Activated CD8-positive, alpha-beta memory T cell treated with anti-CD3 and anti-CD28 coated beads, Interleukin-2, amount 50 U/mL, for 1 hour (primary cell): ENCODE measurements around the gene HUS1.
"Not testable (repeated sequence)": the region's sequence is repeated elsewhere in the genome, so short reads cannot be mapped to it uniquely, and the experiment has no call there.

Source experiments
- DNase-seq: peaks from one replicate; pipeline ENCODE4 v3.0.0-alpha.2; 2020; ENCODE audit errors: extremely low read depth

The HUS1 gene

DNA sequence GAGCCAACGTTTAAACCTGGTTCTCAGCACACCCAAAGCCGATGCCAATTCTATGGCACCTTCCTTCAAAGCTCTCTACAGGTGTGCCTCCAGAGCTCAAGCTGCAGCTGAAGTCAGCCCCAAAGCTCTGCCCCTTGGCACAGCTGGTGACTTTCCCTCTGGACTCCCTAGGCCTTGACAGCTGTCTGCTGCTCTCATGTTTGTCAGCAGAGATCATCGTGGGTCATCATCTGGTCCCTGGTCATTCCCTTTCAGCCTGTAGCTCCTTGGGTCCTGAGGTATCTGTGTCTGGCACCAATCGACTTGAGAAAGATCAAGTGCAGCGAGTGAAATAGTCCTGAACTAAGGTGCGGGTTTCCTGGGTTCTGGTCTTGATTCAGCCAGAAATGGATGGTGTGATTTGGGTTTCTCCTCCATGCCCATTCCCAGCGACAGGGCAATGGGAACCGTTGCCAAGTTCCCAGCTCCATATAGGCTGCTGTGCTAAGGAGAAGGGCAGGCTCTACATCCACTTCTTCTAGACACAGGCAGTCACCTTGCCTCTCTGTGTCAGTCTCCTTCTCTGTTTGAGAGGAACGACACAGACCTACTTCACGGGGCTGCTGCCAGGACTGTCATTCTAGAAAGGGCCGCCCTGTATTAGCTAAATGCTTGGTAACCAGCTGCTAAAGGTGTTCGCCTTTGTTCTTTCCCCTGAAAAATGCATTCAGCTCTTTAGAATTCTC lies 34.7 kb downstream of the HUS1 start:
- DNase-seq: no peak

- DNase-seq: no peak
Observed at GRCh38 chr7:47943676-47944474, 35.5 kb downstream of the HUS1 start.

GRCh38 chr7:47942651-47943050 lies 36.8 kb downstream of the HUS1 start:
- DNase-seq: not testable (repeated sequence)

DNA sequence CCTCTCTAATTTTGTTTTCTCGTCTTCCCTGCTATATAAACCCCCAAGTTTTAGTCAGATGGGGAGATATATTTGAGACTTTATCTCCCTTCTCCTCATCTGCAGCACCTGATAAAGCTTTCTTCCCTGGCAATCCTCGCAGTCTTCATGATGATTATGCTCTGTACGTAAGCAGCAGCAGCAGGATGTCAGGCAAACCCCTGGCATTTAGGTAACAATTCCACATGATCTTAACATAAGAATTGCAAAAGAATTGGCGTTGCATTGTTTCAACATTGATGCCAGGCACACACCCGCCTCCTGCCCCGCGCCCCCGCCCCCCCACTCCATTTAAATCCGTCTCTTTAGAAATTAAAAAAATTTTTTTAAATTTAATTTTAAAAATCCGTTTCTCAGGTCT lies 37.3 kb downstream of the HUS1 start:
- no peak for DNase-seq

DNA sequence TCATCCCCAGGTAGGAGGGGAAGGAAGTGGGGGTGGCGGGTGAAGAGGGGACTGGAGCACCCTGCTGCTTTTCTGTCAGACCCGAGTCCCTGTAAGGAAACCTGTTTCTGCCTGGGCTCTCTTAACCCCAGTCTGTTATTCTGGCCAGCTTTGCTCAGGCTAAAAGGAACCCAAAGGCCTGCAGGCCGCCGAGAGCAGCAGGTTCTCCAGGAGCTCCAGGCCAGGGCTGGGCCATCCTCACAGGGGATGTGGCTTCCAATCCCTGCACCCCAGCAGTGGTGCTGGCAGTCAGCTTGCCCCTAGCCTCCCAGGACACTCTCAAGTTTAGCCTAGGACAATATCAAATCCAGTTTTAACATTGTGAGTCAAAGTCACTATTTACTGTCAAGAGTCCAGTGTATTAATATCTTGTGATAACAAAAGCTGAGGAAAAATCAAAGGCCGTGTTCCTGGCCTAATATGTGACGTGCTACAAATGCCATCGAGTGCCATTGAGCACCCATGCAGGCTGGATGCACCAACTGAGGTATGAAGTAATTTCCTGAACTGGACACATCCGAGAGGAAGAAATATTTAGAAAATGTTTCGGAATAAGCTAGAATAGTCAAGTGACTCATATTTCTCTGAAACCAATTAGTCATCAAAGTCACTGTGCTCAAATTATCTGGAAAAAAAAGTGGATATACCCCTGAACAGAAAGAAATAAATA lies 38.1 kb downstream of the HUS1 start:
- no peak for DNase-seq

DNA sequence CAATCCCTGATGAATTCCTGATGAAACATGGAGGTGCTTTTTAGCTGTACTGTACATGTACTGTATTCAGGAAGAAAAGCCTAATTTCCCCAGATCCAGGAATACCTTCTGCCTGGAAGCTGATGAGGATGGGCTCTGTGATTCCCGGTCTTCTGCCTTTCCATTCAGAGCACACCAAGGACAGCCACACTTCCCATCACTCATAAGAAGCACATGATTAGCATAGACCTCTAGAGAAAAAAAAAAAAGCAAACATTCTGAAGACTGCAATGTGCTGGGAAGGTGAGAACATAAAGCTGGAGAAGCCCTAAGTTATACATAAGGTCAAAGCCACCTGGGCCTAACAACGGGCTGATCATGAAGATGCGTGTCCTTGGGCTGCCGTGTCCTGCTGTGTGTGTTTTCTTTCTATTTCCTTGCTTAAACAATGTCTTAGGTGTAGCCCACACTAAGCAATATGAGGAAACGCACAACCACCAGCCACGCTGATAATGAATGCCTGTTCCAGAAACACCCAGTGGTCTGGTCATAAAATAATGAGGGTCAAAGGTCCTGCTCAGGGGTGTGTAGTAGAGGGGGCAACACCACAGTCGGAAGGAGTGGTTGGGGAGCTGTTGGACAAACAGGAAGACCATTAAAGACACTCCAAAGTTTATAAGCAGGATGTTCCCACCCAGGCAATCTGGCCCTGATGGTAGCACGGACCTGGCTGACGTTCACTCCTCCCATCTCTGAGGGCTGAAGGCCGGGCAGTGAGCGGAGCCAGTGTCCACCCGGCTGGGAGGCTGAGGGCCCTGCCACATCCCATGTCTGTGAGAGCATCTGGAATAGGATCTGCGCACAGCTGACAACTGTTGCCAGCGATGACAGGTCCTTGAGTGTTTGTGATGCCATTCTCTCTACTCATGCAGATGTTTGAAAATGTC lies 39.1 kb downstream of the HUS1 start:
- no peak for DNase-seq

GRCh38 chr7:47939425-47940036 lies 39.9 kb downstream of the HUS1 start:
- no peak for DNase-seq

GRCh38 chr7:47938574-47939165 lies 40.7 kb downstream of the HUS1 start:
- no peak for DNase-seq

GRCh38 chr7:47937711-47938573 lies 41.5 kb downstream of the HUS1 start:
- DNase-seq: no peak

GRCh38 chr7:47937065-47937687 lies 42.2 kb downstream of the HUS1 start:
- DNase-seq: no peak

GRCh38 chr7:47936323-47936722 lies 43.1 kb downstream of the HUS1 start:
- DNase-seq: no peak

DNA sequence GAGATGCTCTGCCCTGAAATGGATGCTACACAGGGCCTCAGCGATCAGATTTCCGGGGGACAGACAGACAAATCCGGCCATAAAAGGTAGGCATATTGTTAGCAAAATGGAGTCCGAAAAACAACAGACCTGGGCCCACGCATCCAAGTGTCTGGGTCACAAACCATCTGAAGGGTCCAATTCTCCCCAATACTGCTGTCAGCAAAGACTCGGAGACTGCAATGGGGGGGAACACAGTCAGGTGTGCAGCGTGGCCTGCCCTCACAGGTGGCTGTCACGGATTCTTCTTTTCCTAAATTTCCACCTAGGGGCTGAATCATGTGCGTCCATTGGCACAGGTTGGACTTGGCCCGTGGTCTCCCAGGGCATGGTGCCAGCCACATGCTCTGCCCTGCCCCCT lies 44.1 kb downstream of the HUS1 start:
- no peak for DNase-seq

DNA sequence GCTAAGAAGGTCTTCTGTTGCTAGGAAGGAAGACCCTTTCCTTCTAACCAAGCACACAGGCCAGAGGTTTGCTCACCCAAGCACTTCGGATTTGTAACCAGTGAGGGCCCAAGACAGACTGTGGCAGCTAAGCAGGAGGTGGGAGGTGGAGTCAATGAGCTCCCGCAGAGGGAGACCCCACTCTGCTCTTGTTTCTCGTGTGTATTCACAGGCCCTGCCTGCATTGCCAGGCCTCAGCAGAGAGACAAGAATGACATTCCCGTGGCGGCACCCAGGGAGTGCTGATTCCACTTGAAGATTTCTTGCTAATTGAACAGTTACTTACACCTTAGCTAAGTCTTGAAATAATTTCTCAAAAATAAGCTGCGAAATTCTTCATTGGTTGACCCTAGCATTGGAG lies 44.6 kb downstream of the HUS1 start:
- no peak for DNase-seq

- no peak for DNase-seq
Observed at GRCh38 chr7:47933215-47933614, 46.2 kb downstream of the HUS1 start.

DNA sequence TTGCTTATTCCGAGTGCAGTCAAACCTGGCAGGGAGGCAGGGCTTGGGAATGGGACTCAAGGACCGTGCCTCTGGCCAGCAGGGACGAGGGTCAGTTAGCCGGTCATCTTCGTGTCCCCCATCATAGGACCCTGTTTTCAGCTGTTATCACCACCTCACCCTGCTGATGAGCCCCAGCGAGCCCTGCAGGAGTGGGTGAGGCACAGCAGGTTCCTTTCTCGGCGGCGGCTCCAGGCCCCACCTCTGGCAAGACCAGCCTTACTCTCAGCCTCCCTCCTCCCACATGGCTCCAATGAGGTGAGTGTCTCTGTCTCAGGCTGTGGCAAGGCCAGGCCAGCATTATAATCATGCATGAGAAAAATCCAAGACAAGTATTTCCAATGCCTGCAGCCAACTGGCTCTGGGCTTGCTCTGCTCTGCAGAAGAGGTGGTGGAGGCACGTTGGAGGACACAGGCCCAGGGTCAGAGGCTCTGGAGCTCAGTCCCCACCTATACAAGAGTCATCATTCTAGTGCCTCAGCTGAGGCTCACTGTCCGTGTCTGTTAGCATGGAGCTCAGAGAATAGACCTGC lies 46.9 kb downstream of the HUS1 start:
- DNase-seq: no peak

DNA sequence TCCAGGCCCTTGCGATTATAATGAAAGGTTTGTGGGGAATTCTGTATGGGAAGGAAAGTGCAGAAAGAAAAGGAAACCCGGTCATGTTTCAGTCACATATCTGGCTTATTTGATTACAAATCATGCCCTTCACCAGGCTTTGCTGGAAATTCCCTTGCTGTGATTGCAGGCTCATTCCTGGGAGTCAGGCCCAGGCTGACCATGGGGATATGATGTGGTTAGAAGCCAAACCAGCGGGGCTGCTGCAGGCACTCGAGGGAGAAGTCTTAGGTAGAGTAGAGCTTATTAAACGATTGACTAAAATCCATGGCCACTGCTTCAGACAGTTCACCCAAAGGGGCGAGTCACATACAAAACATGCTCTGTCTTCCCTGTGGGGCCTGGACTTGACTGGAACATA lies 47.4 kb downstream of the HUS1 start:
- no peak for DNase-seq

DNA sequence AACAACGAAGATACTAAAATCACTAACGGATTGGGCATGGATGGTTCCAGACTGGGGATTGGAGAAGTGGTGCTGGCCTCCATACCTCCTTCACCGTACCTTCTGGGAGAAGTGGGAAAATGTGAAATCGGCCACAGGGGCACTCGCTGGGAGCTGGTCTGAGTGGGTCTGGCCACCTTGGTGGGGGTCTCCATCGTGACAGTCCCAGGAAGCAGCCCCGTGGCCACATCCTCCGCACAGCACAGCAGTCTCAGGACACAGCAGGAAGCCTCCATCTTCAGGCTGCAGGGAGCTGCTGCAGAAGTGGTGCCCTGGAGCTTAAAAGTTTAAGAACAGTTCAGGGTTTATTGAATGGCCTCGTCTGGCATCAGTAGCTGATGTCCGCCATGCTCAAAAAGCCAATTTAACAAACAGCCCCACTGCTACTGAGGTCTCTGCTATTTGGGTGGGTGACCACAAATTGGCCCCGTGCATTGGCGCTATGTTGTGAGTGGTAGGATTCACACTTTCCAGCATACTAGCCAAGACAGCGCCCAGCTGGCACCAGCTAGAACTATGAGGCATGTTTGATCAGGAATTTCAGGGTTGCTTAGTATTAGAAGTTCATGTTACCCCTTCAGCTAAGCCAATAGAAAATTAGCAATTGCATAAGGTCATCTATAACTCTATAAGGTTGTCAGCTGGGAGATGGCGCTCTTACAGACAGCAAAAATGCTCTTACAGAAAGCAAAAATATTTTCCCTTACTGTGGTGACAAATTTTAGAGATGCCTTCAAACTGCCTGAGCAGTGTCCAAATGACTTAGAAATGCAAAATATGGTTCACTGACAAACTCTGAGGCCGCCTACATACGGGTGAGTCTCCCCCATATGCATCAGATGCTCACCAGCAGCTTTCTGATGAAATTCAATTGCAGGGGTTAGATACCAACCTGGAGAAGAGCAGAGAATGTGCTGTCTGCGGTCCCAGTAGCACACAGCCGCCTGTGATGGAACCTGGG lies 48.1 kb downstream of the HUS1 start:
- no peak for DNase-seq

- DNase-seq: no peak
Observed at GRCh38 chr7:47924266-47924665, 55.1 kb downstream of the HUS1 start.
